ENCODE data around the gene RAB14. TPM values are rescaled to one million over a fixed set of nuclear protein-coding genes. Genes with fewer than 3 reads are reported as not detected.

Gene RAB14
- total and polyA plus RNA-seq, 2 experiments from 2014 or later, result 22.8 to 31.0 TPM

- peaks cover 7% of the 10 kb centered on the region; the same call in 1 of the 2 replicates for H3K4me1 ChIP-seq (ENCODE audit: insufficient read depth)
- no peak overlapping the region for H3K4me2 ChIP-seq
- peaks cover 100% of the 10 kb centered on the region for H3K79me2 ChIP-seq (replicated peaks; ENCODE audit: insufficient read depth)
- Mint-ChIP-seq H3K9me3 (no peaks in the 10 kb centered on the region), H3K27ac (no peak overlapping the region), H3K27me3 (ENCODE audit: insufficient read depth, low read depth, poor library complexity) (no peaks in the 10 kb centered on the region), H3K4me3 (no peak overlapping the region), H3K36me3 (ENCODE audit: low read depth) (no peaks in the 10 kb centered on the region; the same call in 2 of the 3 replicates), H3K4me1 (peaks cover 18% of the 10 kb centered on the region; the same call in 2 of the 3 replicates)
- H3K4me3 ChIP-seq, result no peak overlapping the region
- H3K27ac ChIP-seq (ENCODE audit: low read depth), result no peak overlapping the region
- H2AFZ ChIP-seq, result no peak overlapping the region
- DNase-seq (ENCODE audit: low spot score) (no peak), ATAC-seq (no peak)
- no peaks in the 10 kb centered on the region for H3F3A ChIP-seq (replicated peaks; ENCODE audit: low read depth)
- H3K27me3 ChIP-seq (ENCODE audit: insufficient read depth), result no peaks in the 10 kb centered on the region
- H4K20me1 ChIP-seq (replicated peaks; ENCODE audit: insufficient read depth), result peaks cover 22% of the 10 kb centered on the region; the same call in 1 of the 2 replicates
- no peaks in the 10 kb centered on the region for H3K9me2 ChIP-seq (ENCODE audit: insufficient read depth)
- no peaks in the 10 kb centered on the region for H3K36me3 ChIP-seq (ENCODE audit: insufficient read depth)
- TF ChIP-seq POLR2AphosphoS5 (IDR thresholded peaks at IDR 0.05; ENCODE audit: low read depth) (no peak), CREB1 (CRISPR knock-in tag; IDR thresholded peaks at IDR 0.05; ENCODE audit: low read depth) (no peak), NANOG (IDR thresholded peaks at IDR 0.05; ENCODE audit: borderline replicate concordance) (no peak), ZNF114 (CRISPR knock-in tag; IDR thresholded peaks at IDR 0.05) (no peak), CTCF (conservative IDR thresholded peaks at IDR 0.05; ENCODE audit: low read depth in 2 of 2) (no peak), JUNB (IDR thresholded peaks at IDR 0.05; ENCODE audit: unreplicated experiment) (no peak), ZNF462 (CRISPR knock-in tag; IDR thresholded peaks at IDR 0.05) (no peak), EZH2phosphoT487 (IDR thresholded peaks at IDR 0.05; ENCODE audit: unreplicated experiment) (no peak), STAT1 (IDR thresholded peaks at IDR 0.05; ENCODE audit: unreplicated experiment) (no peak), EZH2 (IDR thresholded peaks at IDR 0.05; ENCODE audit: low read depth, unreplicated experiment) (no peak), ZNF331 (CRISPR knock-in tag; IDR thresholded peaks at IDR 0.05; ENCODE audit: low read depth) (no peak), ETS1 (IDR thresholded peaks at IDR 0.05) (no peak), REST (IDR thresholded peaks at IDR 0.05; ENCODE audit: unreplicated experiment) (no peak)
Measured at GRCh38 chr9:121192518-121192917, 9.2 kb downstream of the RAB14 start.
